Activated T-helper 9 cell treated with anti-CD3 and anti-CD28 coated beads, Interleukin-2, amount 50 U/mL, for 16 hours (primary cell): ENCODE measurements around the gene MRPS24.
"Not testable (repeated sequence)": the region's sequence is repeated elsewhere in the genome, so short reads cannot be mapped to it uniquely, and the experiment has no call there.

Source experiments
- DNase-seq: peaks from one replicate; pipeline ENCODE4 v3.0.0-alpha.2; 2020; ENCODE audit warnings: low read depth

The MRPS24 gene

DNA sequence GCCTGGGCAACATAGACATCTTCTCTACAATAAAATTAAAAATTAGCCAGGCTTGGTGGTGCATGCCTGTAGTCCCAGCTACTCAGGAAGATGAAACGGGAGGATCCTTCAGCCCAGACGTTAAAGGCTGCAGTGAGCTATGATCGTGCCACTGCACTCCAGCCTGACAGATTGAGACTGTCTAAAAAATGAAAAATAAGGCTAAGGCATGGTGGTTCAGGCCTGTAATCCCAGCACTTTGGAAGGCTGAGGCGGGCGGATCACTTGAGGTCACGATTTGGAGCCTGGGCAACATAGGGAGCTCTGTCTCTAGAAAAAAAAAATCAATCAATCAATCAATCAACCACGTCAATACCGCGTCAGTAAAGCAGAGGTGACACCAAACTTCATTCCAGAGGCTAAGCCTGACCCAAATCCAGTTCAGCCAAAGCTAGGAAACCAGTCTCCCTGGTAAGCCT lies 31.1 kb downstream of the MRPS24 start:
- DNase-seq, result no peak

DNA sequence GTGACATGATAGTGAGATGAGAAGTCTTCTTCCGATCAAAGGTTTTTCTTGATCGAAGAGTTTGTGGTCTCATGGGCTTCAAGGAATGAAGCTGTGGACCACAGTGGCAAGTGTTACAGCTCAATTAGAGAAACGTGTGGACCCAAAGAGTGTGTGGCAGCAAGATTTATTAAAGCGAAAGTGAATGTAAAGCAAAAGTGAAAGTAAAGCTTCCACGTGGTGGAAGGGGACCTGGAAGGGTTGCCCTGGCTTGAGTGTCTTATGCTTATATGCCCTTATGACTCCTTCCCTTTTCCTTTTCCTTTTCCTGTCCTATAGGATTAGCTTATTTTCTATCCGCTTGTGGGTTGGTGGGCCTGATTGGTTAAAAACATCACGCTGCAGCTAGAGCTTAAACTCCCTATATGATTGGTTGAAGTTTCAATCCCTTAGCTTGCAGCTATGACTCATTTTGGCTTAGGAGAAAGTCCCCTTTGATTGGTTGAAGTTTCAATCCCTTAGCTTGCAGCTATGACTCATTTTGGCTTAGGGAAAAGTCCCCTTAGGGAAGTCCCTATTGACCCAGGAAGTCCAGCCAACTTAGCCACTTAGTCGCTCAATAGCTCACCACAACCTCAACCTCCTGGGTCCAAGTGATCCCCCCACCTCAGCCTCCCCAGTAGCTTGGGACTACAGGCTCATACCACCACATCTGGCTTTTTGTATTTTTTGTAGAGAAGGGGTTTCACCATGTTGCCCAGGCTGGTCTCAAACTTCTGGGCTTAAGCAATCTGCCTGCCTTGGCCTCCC lies 34.7 kb downstream of the MRPS24 start:
- peak; percentile 12 for DNase-seq

DNA sequence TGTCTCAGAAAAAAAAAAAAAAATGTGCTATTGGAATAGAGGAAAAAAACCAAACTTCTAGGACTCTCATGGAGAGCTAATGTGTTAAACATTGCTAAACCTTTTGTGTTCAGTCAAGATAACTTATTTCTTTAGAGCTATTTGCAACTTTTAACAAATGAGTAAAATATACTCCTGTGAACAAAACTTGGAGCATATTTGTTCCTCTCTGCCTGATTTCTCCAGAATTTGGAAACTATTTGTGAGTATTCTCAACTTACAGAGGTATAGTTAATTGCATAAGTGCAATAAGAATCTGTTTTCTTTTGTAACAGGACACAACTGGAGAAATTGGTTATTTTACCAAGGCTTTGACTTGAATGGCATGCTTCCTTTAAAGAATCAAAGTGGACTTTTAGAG lies 38.4 kb downstream of the MRPS24 start:
- not testable (repeated sequence) for DNase-seq

DNA sequence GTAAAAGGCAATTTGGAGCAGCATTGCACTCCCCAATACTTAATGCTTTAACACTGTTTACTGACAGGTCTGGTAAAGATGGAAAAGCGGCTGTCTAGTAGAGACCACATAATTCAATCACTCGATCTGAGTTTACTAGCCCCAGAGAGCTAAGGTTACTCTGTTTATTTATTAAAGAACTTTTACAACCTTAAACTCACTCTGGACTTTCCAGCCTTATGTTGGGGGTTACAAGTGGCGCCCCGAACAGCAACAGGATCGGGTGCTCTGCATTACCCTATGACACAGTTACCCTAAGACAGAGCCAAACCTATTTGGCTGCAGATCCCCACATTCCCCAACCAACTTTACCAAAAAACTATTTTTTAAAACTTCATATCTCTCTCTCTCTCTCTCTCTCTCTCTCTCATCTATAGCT lies 43.9 kb downstream of the MRPS24 start:
- no peak for DNase-seq

DNA sequence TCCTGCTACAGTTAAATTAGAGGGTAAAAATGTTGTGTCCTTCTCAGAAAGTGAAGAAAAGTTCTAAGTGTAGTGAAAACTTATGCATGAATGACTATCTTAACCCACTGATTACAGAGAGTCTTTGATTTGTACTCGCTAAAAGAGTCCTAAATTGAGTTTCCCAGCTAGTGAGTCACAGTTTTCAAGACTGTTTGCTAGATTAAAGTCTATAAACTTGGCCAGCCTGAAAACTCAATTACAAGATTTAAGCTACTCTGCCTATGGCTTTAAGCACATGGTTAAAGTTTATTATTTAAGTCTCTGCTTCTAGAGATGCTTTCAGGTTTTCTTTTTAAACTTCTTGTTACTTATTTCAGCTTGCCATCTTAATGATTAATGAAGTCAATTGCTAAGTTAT lies 44.4 kb downstream of the MRPS24 start:
- no peak for DNase-seq

DNA sequence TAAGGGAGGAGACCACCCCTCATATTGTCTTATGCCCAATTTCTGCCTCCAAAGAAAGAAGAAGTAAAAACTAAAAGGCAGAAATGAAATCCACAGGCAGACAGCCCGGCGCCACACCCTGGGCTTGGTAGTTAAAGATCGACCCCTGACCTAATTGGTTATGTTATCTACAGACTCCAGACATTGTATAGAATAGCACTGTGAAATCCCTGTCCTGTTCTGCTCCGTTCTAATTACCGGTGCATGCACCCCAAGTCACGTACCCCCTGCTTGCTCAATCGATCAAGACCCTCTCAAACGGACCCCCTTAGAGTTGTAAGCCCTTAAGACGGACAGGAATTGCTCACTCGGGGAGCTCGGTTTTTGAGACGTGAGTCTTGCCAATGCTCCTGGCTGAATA lies 44.8 kb downstream of the MRPS24 start:
- DNase-seq, result not testable (repeated sequence)

DNA sequence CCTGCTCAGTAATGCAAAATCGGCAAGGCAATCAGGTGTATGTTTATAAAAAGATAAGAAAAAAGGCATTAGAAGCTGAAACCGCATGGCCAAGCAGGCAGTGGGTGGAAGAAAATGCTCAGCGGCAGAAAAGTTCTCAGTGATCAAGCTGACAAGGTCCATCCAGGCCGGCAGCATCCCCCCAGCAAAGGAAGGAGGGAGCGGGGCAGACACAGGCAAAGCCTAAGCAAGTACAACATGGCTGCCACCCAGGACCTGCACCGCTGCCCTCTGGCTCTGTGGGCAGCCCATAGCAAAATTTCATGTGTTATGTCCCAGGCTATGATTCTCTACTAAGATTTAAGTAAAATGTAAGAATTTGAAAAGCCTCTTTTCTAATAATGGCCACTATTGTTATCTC lies 45.4 kb downstream of the MRPS24 start:
- DNase-seq, result no peak

DNA sequence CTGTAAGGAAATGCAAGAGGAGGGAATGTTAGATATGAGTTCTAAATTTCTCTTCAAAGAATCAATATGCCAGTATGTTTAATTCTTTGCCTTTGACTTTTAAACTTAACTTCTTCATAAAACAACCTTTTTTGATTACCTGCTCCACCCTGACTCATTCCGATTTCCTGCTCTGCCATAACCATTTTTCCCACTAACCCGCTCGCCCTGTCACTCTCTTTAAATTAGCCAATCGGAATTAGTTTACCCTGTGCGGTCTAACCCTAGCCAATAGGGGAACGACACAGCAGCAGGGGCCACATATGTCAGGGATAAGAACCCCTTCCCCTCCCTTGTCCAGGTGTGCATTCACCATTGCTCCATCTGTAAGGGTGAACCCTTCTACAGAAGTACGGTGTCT lies 45.9 kb downstream of the MRPS24 start:
- DNase-seq, result not testable (repeated sequence)
